ENCODE data around the gene MAB21L3.

Gene MAB21L3

GRCh38 chr1:116166011-116166571 is 54.9 kb downstream of the MAB21L3 start:
- DNase-seq (ENCODE audit: low spot score) = no peak

- no peak for DNase-seq (ENCODE audit: low spot score)
Observed at GRCh38 chr1:116166655-116167054, 55.5 kb downstream of the MAB21L3 start.

GRCh38 chr1:116167625-116168276 is 56.6 kb downstream of the MAB21L3 start:
- no peak for DNase-seq (ENCODE audit: low spot score)

GRCh38 chr1:116168277-116169032 is 57.3 kb downstream of the MAB21L3 start:
- DNase-seq (ENCODE audit: low spot score) = peak; percentile 52

- no peak for DNase-seq (ENCODE audit: low spot score)
Observed at GRCh38 chr1:116169898-116170297, 58.7 kb downstream of the MAB21L3 start.

GRCh38 chr1:116170721-116171589 is 59.8 kb downstream of the MAB21L3 start:
- no peak for DNase-seq (ENCODE audit: low spot score)

GRCh38 chr1:116172666-116173065 is 61.5 kb downstream of the MAB21L3 start:
- DNase-seq (ENCODE audit: low spot score) = no peak

GRCh38 chr1:116175611-116176010 is 64.4 kb downstream of the MAB21L3 start:
- no peak for DNase-seq (ENCODE audit: low spot score)

- DNase-seq (ENCODE audit: low spot score) = no peak
Observed at GRCh38 chr1:116176306-116176789, 65.1 kb downstream of the MAB21L3 start.

- DNase-seq (ENCODE audit: low spot score) = no peak
Observed at GRCh38 chr1:116177861-116178260, 66.7 kb downstream of the MAB21L3 start.

- no peak for DNase-seq (ENCODE audit: low spot score)
Observed at GRCh38 chr1:116178837-116179236, 67.6 kb downstream of the MAB21L3 start.

GRCh38 chr1:116179419-116179818 is 68.2 kb downstream of the MAB21L3 start:
- DNase-seq (ENCODE audit: low spot score) = no peak

- no peak for DNase-seq (ENCODE audit: low spot score)
Observed at GRCh38 chr1:116179964-116180363, 68.8 kb downstream of the MAB21L3 start.

- DNase-seq (ENCODE audit: low spot score) = no peak
Observed at GRCh38 chr1:116182019-116182714, 71.0 kb downstream of the MAB21L3 start.
